GM12873 (cell line): Measurements from ENCODE around the gene OR52B2.

ENCODE experiments used
- TF ChIP-seq, protein P1 (sequence below): IDR thresholded peaks from 2 replicates; pipeline ENCODE4 v1.5.1; 2012; ENCODE audit warnings: low read depth, mild to moderate bottlenecking, moderate library complexity, low read length, control low read depth; ENCODE audit not compliant: insufficient read depth; ENCODE audit errors: missing control alignments

The OR52B2 gene

DNA sequence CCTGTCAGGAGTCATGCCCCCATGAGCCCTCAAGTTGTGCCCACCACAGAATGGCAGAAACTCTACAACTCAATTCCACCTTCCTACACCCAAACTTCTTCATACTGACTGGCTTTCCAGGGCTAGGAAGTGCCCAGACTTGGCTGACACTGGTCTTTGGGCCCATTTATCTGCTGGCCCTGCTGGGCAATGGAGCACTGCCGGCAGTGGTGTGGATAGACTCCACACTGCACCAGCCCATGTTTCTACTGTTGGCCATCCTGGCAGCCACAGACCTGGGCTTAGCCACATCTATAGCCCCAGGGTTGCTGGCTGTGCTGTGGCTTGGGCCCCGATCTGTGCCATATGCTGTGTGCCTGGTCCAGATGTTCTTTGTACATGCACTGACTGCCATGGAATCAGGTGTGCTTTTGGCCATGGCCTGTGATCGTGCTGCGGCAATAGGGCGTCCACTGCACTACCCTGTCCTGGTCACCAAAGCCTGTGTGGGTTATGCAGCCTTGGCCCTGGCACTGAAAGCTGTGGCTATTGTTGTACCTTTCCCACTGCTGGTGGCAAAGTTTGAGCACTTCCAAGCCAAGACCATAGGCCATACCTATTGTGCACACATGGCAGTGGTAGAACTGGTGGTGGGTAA lies 29.2 kb upstream of the OR52B2 start, which contains the start of gene OR52W1:
Gene OR52W1, plus strand, starts transcription at position 51 of the 637 bp plus-strand sequence. Its CDS starts 0 bp downstream, at position 51.
- TF ChIP-seq, protein P1, sequence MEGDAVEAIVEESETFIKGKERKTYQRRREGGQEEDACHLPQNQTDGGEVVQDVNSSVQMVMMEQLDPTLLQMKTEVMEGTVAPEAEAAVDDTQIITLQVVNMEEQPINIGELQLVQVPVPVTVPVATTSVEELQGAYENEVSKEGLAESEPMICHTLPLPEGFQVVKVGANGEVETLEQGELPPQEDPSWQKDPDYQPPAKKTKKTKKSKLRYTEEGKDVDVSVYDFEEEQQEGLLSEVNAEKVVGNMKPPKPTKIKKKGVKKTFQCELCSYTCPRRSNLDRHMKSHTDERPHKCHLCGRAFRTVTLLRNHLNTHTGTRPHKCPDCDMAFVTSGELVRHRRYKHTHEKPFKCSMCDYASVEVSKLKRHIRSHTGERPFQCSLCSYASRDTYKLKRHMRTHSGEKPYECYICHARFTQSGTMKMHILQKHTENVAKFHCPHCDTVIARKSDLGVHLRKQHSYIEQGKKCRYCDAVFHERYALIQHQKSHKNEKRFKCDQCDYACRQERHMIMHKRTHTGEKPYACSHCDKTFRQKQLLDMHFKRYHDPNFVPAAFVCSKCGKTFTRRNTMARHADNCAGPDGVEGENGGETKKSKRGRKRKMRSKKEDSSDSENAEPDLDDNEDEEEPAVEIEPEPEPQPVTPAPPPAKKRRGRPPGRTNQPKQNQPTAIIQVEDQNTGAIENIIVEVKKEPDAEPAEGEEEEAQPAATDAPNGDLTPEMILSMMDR = no peak

DNA sequence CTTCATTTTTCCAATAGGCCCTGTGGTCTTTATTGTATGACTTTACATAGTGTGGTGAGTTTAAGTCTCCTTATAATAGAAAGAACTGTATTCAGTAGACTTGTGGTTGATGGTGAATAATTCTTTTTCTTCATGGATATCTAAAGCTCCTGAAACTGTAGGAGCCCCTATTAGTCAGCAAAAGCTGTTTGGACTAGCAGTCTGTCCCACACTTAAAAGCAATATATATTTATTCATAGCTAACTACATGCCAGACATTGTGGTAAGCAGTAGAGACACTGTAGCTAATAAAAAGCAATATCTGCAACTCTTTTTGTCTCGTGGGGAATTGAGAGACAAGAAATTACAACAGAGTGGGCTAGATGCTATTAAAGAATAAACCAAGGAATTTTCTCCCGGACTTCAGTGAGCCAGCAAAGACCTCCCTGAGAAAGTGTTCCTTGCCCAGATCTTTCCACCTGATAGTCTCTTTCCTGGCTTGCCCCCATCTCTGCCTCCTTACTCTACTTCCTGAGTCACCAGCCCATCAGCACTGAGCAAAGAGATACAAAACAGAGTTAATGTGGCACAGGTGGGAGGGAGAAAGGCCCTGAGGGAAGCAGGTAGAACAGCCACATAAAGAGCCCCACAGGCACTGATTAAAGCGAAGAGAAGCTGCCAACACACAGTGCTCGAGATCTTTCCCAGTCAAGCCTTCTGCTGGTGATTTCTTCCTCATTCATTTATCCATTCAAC lies 27.5 kb upstream of the OR52B2 start:
- TF ChIP-seq, protein P1 = no peak

DNA sequence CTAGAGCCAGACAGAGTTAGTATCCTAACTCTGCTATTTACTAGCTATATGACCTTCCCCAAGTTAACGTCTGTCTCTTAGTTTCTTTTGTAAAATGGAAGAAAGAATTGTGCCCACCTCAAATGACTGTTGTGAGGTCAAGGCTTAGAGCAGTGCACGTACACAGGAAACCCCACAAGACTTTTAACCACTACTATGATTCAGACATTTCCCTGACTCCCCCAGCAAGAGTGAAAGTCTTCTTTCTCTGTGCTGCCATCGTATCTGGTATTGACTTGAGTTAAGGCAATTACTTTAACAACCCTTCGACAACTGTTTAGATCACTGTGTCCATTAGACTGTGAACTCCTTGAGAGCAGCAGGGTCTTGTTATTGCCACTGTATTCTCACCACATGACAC lies 26.3 kb upstream of the OR52B2 start:
- TF ChIP-seq, protein P1 = no peak

DNA sequence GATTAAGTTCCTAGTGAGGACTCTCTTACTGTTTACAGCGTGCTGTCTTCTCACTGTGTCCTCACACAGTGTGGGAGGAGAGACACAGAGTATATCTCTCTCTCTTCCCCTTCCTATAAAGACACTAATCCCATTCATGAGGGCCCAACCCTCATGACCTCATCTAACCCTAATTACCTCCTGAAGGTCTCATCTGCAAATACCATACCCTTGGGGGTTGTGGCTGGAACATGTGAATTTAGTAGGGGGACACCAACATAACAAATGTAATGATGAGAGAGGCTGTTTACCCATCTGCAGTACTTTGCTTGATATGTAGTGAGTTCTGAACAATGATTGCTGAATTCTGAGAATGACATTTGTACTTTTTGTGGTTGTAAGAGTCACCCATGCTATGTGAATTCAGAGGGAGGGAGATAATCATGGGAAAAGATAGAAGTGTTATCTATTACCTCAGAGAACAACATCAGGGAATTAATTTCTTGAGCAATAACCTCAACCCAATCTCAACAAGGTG lies 24.0 kb upstream of the OR52B2 start:
- TF ChIP-seq, protein P1 = no peak

DNA sequence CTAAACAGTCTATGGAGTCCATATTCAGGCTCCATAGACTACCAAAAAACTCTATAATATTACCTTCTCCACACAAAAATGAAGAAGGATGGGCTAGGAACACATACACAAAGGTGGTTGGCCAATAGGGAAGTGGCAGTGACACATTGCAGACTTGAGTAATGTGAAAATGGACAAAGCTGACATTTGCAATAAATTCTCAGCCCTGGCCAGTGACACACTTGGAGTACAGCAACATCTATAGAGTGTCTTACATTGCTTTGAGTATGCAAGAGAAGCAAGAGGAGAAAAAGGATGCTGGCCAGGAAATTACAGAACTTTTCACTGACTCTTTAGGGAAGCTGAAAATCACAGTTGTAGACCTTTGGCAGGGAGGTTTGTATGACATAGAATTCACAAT lies 21.6 kb upstream of the OR52B2 start:
- TF ChIP-seq, protein P1 = no peak

DNA sequence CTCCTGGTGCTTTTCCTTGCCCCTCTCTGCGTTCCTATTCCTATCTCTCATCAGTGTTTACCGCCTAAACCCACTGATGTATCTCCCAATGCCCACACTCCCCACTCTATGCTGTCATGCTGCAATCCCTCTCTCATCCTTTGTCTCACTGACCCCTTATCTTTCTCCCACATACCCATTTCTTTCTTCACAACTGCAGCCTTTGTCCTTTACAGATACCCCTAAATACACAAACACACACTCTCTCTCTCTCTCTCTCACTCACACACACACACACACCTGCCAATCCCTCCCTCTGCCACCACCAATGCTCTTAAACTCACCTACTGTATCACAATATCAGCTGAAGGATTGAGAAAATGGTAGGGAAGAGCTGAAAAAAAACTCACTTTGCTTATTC lies 5.3 kb upstream of the OR52B2 start:
- TF ChIP-seq, protein P1 = no peak

DNA sequence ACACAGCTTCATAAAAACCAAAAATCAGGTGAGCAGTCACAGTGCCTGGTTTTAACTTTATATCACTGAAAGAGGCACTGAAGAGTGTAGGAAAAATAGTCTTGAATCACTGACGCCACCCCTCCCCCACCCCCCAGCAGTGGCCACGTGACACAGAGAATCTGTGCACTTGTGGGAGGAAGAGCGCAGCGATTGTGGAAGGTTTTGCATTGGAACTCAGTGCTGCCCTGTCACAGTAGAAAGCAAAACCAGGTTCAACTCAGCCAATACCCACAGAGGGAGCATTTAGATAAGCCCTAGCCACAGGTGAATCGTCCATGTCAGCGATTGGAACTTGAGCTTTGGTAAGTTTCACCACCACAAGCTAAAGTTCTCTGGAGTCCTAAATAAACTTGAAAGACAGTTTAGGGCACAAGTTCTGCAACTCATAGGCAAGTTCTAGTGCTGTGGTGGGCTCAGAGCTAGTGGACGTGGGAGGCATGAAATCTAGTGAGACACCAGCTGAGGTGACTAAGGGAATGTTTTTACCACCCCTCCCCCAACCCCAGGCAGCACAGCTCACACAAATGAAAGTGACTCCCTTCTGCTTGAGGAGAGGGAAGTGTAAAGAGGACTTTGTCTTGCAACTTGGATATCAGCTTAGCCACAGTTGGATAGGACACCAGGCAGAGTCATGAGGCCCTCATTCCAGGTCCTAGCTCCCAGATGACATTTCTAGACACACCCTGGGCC lies 13.3 kb downstream of the OR52B2 start:
- TF ChIP-seq, protein P1 = no peak
